ENCODE measurements around the gene GRIN2C.

GRCh38 chr17:74862919-74863318 lies 3.2 kb upstream of the GRIN2C start:
- TF ChIP-seq CSRNP3 (CRISPR knock-in tag; IDR thresholded peaks at IDR 0.05) = no peak
- TF ChIP-seq OSR1 (CRISPR knock-in tag; IDR thresholded peaks at IDR 0.05) = no peak
